Stimulated activated CD4-positive, alpha-beta T cell treated with anti-CD3 and anti-CD28 coated beads, Interleukin-2, amount 100 ng/mL, for 24 hours (primary cell): ENCODE data around the gene ZNG1B.
"Not testable (repeated sequence)": the region's sequence is repeated elsewhere in the genome, so short reads cannot be mapped to it uniquely, and the experiment has no call there.

ENCODE experiments used
- DNase-seq, 2 donors: peaks; one replicate each; pipeline ENCODE4 v3.0.0-alpha.2; 2020

ZNG1B gene

DNA sequence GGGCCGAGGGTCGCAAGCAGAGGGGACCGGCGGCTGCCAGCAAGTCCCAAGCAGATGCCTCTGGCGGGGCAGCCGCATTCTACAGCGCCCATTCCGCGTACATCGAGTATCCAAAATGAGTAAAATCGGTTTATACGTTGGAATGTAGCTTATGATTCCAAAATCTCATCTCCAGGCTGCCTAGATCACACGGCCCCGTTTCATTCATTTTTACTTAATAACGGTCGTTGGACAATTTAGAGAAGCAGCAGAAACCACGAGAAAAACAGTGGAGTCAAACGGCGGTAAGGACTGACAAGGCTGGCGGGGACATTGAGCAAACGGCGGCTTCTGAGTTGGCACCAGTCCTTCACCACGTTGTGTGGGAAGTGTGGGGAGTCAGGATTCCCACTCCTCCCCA lies 66.6 kb downstream of the ZNG1B start:
- not testable (repeated sequence) for DNase-seq

GRCh38 chr2:113507394-113508140 lies 70.1 kb downstream of the ZNG1B start:
- DNase-seq: peak in 1 of 2 donors; percentile 17

DNA sequence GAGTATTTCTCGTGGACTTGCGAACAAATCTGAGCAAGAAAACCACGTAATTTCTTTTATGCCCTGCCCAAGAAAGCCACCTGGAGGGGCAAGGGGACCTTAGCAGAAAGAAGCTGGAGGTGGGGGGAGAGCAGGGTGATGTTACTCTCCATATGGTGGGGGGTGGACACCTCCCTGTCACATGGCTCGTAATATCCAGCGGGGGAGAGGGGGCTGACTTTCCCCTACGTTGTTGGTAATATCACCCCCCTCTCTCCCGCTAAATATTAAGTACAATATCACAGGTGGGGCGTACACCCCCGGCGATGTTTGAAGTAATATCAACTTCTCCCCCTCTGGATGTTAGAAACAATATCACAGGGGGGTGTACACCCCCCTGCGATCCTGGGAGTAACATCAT lies 70.7 kb downstream of the ZNG1B start:
- DNase-seq: not testable (repeated sequence)

- DNase-seq: not testable (repeated sequence)
Measured at GRCh38 chr2:113510913-113511312, 73.4 kb downstream of the ZNG1B start.

DNA sequence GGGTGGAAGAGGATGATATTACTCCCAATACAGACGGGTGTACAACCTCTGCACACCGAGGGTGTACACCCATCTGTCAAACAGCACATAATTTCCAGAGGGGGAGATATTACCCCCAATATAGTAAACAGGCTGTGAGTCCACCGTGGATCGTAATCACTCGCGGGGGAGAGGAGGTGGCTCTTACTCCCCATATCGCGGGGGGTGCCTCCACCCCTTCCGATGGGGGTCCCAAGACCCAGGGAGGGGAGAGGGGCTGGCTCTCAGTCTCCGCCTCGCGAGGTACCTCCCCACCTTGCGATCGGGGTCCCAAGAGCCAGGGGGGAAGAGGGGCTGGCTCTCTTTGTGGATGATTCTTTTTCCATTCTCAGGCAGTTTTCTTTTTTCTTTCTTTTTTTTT lies 74.4 kb downstream of the ZNG1B start:
- DNase-seq: not testable (repeated sequence)

DNA sequence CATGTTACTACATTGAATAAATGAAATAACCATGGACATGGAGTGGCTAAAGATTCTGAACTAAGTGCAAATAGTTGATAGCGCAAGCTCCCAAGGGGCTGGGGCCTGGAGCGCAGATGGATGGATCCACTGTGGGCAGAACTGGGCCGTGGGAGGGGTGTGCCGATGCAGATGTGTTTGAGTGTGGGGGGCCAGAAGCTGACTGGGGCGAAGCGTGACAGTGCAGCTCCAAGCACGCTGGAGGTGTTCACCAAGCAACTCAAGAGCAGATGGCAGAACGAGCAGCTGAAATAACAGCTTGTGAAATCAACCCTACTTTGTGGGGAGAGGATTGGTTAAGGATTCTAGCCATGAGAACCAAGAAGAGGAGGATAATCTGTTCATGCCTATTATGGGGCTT lies 78.0 kb downstream of the ZNG1B start:
- not testable (repeated sequence) for DNase-seq

DNA sequence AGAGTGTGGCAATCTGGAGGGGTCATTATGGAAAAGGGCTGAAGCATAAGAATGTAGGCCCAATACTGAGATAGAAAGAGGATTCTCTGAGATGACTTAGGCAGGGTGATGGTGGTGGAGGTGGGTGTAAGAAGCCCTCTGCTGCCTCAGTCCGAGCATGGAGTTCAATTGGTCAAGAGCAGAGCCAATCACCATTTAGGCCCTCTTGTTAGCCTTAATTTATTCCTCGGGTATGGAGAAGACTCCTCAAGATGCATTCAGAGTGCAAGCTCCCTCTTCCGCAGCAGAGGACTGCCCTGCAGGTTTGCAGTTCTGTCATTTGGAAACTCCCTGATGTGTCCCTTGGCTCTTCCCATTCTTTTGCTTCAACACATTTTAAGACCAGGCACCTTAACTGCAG lies 78.5 kb downstream of the ZNG1B start:
- DNase-seq: not testable (repeated sequence)

DNA sequence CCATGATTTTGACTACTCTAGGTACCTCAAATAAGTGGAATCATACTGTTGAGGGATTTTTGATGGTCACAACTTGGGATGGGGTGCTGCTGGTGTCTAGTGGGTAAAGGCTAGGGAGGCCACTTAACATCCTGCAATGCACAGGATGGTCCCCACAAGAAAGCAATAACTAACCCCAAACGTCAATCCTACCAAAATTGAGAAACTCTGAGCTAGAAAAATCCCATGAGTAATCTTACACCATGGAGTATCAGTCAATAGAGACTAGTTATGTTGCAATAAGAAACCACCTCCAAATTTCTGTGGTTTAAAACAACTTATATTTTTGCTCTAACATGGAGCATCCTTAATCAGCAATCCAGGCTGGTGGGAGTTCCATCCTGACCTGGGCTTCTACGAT lies 79.5 kb downstream of the ZNG1B start:
- not testable (repeated sequence) for DNase-seq

DNA sequence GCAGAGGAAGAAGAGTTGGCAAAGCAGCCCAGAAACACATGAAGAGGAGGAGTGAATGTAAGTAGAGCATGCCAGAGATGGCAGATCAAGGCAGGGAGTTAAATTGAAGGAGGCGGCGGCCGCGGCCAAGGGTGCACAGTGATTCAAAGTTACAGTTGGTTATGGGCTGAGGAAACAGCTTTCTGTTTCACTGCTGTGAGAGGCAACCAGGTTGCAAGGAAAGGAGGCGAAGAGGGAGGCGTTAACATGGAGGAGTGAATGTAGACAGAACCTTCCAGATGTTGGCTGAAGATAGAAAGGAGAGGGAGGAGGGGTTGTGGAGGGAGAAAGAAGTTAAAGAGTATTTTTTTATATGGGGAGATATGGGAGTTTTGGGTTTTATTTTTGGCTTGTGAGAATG lies 83.3 kb downstream of the ZNG1B start:
- not testable (repeated sequence) for DNase-seq

- DNase-seq: not testable (repeated sequence)
Measured at GRCh38 chr2:113521492-113521891, 84.0 kb downstream of the ZNG1B start.

DNA sequence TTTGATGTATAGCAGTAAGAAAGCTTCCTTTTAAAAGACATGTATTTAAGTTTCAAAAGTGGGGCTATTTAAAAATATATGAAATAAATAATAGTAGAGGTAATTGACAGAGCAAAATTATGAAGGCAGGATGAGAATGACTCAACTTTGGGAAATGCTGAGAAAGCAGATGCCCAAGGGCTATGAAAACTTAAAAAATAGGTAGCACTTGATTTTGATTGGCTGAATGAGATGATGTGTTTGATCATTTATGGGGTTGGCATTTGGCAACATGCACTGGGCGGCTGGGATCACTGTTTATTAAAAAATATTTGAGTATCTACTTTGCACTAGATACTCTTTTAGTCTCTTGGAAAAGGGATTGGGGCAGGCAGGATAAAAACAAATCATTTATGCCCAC lies 87.5 kb downstream of the ZNG1B start:
- DNase-seq: not testable (repeated sequence)

DNA sequence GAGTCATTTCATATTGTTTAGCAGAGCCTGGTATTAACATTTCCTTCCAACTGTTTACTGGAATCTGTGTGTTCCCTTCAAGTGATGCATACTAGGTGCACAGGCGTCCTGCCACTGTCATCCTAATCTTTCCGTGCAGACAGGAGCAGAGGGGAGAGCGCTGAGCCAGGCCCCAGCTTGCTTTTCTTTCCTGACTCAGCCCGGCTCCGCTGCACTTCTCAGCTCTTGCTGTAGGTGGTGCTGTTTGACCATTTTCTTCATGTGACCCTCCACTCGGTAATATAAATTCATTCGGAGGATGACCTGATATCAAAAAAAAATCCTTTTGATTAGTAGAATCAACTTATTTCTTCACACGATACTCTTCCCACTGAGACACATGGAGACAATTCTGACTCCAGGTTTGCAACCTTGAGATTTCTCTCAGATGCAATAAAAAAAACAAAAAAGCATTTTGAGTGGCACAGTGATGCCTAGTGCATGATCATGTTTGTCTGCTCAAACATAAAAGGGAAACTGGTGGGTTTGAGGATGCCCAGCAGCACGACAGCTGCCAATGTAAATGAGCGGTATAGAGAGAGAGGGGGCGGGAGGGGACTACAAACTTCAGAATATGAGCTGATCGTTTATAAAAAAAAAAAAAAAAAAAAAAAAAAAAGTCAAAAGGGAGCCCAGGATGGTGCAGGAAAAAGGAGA lies 90.0 kb downstream of the ZNG1B start:
- DNase-seq: not testable (repeated sequence)

- not testable (repeated sequence) for DNase-seq
Measured at GRCh38 chr2:113528126-113528525, 90.6 kb downstream of the ZNG1B start.

DNA sequence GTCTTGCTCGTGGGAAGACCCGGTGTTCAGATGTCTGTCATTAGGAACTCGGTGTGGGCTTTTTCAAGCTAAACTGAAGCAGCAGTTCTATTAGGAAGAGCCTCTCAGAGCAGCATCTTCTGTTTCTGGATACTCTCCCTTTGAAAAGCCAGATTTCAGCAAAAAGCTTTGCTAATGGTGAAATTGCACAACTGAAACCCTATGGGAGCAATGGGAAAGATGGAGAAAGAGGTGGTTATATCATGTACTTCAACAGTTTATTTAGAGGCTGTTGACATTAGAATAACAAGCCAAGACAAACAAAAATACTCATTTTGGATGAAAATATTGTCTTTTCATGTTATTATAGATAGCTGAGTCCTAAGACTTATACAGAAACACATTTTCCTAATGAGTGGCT lies 91.4 kb downstream of the ZNG1B start:
- DNase-seq: not testable (repeated sequence)

DNA sequence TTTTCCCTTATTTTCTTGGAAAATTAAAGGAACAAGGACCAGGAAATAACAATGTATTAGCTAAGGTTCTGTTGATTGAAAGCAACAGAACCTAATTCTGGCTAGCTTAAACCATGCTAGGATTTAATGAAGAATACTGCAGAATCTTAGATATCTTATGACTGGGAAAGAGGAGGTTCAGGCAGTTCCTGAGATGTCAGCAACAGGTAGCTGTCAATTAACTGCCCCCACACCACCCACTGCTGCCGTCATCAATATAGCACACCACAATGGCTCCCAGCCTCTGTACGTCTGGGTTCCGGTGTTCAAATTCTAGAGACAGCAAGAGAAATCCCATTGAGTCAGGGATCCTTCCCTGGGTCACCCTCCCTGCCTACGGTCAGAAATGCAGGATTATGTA lies 95.5 kb downstream of the ZNG1B start:
- not testable (repeated sequence) for DNase-seq

GRCh38 chr2:113536573-113536972 lies 99.1 kb downstream of the ZNG1B start:
- not testable (repeated sequence) for DNase-seq

- not testable (repeated sequence) for DNase-seq
Measured at GRCh38 chr2:113540834-113541203, 103.3 kb downstream of the ZNG1B start.

DNA sequence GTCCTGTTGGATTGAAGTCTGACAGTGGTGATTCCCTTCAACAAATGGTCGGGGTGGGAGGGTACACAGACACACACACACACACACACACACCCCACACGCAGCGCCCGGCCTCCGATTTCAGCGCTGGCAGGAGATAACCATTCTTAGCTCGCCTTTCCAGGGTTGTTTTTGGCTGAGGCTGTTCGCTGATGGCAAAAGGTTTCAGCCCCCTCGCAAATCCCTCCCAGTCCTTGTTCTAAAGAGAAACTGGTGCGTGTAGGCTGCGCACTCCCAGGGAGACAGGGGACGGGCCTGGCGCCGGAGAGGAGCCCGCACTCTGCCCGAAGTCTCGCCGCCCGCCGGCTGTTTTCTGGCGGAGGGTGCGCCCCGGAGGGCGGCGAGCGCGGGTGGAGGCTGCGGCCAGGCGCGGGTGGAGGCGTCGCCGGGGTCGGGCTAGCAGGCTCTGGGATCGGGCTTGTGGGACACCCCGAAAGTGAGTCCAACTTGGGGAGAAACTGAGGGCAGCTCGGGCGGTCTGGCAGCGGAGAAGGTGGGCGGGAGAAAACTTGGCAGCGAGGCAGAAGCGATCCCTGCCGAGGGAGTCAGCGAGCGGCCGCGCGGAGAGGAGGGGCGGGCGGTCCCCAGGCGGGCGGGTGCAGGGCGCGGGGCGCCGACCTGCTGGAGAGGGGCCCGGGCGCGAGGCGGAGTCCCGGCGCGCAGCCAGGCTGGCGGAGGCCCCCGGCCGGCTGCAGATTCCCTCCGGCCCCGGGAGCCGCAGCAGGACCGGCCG lies 103.9 kb downstream of the ZNG1B start:
- peak; percentile 25 to 38 for DNase-seq

- DNase-seq: not testable (repeated sequence)
Measured at GRCh38 chr2:113541976-113542485, 104.5 kb downstream of the ZNG1B start.

DNA sequence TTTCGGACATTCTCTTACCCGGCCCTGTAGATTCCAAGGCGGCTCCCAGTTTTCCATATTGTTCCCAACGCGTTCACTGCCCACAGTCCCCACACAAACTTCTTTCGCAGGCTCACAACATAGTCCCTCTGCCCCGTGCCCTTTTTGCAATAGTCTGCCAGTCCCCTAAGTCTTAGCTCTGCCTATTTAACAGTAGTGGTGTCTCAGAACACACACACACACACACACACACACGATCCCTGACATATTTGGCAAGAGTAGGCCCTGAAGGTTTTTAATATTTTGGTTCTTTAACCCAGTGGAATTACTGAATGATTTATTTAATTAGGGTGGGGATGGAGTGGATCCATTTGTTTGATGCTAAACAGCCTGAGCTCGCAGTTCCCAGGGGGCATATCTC lies 105.0 kb downstream of the ZNG1B start:
- not testable (repeated sequence) for DNase-seq
